Ovary (tissue), 3 donors: ENCODE data around the gene GRM3.

Source experiments
- EP300 ChIP-seq: sonication (generic); formaldehyde crosslinking; IDR thresholded peaks from one replicate; pipeline ENCODE4 v1.6.1; 2017; ENCODE audit warnings: antibody characterized with exemption
- POLR2A ChIP-seq: fragments of 450-650 bp; IDR thresholded peaks from one replicate; pipeline ENCODE4 v1.6.1; 2017; ENCODE audit warnings: antibody characterized with exemption, mild to moderate bottlenecking, moderate library complexity
- TF ChIP-seq, protein P1 (sequence below), 3 donors: fragments of 450-650 bp in 2 of 3; fragments of 200-600 bp in 1 of 3; IDR thresholded peaks; one replicate each; pipeline versions ENCODE4 v1.5.1 to v1.8.0; 2016 to 2022; ENCODE audit warnings: antibody characterized with exemption in 3 of 3, mild to moderate bottlenecking in 1 of 3
- donor health status: DM: no; HTN: no; CAD: no.

DNA sequence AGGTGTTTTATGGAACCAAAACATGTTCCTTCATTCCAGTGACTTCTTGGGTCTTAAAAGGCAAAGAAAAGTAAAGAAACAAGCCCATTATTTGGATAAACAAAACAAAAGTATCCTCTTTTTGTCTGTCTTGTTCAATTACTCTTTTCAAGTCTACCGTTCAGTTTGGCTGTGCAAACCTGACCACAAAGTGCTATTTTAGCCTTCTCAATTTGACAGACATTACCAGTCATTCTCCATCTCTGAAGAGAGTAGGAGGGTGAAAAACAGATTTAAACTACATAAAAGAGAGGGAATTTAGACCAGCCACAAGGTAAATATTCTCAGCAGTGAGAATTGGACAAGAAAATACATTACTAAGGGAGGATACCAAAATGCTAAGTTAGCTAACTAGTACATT is 145.2 kb downstream of the GRM3 start:
- TF ChIP-seq, protein P1, sequence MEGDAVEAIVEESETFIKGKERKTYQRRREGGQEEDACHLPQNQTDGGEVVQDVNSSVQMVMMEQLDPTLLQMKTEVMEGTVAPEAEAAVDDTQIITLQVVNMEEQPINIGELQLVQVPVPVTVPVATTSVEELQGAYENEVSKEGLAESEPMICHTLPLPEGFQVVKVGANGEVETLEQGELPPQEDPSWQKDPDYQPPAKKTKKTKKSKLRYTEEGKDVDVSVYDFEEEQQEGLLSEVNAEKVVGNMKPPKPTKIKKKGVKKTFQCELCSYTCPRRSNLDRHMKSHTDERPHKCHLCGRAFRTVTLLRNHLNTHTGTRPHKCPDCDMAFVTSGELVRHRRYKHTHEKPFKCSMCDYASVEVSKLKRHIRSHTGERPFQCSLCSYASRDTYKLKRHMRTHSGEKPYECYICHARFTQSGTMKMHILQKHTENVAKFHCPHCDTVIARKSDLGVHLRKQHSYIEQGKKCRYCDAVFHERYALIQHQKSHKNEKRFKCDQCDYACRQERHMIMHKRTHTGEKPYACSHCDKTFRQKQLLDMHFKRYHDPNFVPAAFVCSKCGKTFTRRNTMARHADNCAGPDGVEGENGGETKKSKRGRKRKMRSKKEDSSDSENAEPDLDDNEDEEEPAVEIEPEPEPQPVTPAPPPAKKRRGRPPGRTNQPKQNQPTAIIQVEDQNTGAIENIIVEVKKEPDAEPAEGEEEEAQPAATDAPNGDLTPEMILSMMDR (IDR thresholded peaks at IDR 0.05): no peak
- no peak for TF ChIP-seq EP300
- no peak for TF ChIP-seq POLR2A
